IPS-11a (cell line): ENCODE measurements around the gene KIAA1217.
"Not testable (repeated sequence)": the region's sequence is repeated elsewhere in the genome, so short reads cannot be mapped to it uniquely, and the experiment has no call there.

ENCODE experiments used
- H3K4me3 ChIP-seq: one replicate; pipeline ENCODE4 v1.5.1; 2013; ENCODE audit warnings: low read depth, low read length, control low read depth

KIAA1217 gene

GRCh38 chr10:24462291-24462813 is 253.4 kb downstream of the KIAA1217 start:
- H3K4me3 ChIP-seq = no peak overlapping the region

DNA sequence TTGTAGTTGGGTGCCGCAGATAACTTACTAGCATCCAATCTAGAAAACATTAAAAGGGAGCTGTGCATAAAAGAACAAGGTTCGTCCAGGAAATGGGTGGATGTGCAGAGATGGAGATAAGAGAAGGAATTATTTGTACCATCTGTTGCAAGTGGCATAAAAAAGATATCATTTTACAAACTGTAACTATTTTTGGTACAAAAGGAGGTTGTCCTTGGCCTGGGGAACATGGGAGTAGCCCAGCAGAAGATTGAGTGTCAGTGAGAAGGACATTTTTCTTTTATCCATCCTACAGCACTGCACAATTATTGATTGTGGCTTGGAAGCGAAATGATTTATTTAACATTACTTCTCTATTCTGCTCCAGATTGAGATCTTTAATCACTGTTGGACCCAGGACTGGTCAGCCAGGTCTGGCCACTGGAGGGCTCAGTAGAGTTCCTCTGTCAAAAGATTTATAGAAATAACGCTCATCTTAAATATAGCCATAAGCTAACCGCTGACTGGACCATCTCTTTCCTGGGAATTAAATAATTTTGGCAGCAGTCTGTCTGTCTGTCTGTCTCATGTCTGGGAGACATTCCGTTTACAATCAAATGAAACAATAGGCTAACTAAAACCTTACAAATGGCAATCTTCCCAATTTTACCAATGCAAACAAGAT is 254.1 kb downstream of the KIAA1217 start:
- H3K4me3 ChIP-seq = no peak overlapping the region

DNA sequence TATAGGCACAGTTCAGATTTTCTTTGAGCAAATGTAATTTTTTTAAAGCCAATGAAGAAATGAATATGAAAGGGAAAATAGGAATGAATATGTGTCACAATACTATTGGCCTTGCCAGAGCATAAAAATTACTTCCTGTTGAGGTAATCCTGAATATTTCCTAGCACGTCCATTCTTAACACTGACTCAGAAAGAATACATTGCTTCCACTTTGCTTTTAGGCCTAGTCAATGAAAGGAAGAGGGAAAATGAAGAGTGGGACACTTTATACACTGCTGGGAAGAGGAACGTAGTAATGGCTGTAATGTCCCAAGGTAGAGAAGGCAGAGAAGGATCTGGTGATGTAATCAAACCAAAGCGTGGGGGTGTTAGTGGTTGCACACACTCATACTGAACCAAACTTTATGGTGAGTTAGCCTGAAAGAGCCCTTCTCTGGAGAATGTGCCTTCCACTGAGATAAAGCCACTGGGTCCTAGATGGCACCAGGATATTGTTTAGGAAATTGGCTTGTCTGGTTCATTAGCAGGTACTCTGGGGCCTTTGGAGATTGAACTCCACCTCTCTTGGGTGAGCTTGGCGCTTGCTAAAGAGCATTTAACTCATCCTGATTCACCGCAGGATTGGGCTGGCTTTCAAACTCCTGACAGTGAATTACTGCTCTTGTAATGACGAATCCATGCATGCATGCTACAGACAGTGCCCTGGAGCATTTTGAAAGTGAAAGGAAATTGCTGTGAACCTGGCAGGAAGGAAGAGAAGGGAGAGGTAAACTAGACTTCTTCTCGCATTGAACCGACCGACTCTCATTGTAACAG is 254.9 kb downstream of the KIAA1217 start:
- no peak overlapping the region for H3K4me3 ChIP-seq

- H3K4me3 ChIP-seq = no peak overlapping the region
Measured at GRCh38 chr10:24465124-24465874, 256.4 kb downstream of the KIAA1217 start.

GRCh38 chr10:24465891-24466818 is 257.2 kb downstream of the KIAA1217 start:
- H3K4me3 ChIP-seq = no peak overlapping the region

GRCh38 chr10:24467136-24467535 is 258.2 kb downstream of the KIAA1217 start:
- H3K4me3 ChIP-seq = no peak overlapping the region

- H3K4me3 ChIP-seq = no peak overlapping the region
Measured at GRCh38 chr10:24467605-24468004, 258.7 kb downstream of the KIAA1217 start.

DNA sequence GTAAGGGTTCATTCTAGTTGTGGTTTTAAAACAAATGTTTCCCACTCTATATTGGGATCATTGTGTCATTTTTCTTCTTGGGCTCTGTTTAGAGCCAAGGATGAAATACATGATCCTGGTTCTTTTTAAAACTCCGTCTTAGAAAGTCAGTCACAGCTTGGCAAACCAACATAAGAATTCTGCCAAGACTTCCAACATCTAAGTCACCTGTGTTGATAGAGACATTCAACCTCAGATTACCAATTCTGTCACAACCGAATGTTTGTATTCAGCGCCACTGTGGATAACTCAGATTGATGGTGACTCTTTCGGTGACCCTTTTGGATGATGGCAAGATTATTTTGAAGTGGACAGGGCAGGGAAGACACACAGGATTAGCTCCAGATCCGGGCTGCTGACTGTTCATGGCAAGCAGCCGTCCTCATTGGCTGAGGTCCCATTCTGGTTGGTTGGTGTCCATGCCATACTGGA is 259.4 kb downstream of the KIAA1217 start:
- no peak overlapping the region for H3K4me3 ChIP-seq

DNA sequence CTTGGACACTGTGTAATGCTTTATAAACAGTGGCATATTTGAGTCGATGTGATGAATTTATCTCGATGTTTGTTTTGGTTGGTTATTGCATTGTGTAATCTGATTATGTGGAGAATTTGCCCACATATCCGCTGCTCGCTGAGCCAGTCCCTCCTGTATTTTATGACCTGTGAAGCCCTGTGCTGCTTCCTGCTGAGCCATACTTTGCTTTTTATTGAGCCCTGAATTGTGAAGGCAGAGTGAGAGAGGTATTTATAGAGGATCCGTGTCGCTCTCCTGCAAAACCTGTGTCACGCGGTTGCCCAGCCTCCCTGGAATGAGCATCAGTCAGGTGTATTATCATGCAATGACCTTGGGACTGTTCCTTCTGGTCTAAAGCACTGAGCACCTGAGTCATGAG is 261.1 kb downstream of the KIAA1217 start:
- H3K4me3 ChIP-seq = no peak overlapping the region

DNA sequence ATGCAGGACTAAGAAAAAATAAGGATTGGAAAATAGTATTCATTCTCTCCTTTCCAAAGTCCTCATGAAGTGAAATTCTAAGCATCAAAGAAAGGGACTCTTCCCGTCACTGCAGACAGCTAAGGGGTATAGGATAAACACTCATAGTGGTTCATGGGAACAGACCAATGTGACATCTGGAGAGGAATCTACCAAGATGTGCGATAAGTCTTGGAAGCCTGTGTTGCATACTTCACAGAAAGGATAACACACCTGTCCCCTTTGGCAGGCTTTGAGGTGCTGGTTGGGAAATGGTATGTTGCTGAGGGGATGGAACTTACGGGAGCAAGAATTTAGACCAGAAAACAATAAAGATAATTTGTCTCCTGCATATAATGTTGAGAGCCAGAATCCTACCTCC is 266.7 kb downstream of the KIAA1217 start:
- no peak overlapping the region for H3K4me3 ChIP-seq

GRCh38 chr10:24476913-24477701 is 268.2 kb downstream of the KIAA1217 start:
- no peak overlapping the region for H3K4me3 ChIP-seq

- H3K4me3 ChIP-seq = no peak overlapping the region
Measured at GRCh38 chr10:24477915-24478314, 269.0 kb downstream of the KIAA1217 start.

DNA sequence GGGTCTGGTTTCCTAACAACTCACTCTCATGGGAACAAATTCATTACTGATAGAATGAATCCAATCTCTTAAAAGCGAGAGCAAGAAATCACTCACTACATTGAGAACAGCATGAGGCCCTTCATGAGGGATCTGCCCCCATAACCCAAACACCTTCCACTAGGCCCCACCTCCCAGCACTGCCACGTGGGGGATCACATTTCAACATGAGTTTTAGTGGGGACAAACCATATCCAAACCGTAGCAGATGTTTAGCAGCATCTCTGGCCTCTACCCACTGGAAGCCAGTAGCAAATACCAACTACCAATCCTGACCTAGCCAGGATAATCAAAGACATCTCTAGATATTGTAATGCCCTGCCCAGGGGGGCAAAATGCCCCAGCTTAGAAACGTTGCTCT is 270.9 kb downstream of the KIAA1217 start:
- no peak overlapping the region for H3K4me3 ChIP-seq

GRCh38 chr10:24480447-24480846 is 271.5 kb downstream of the KIAA1217 start:
- H3K4me3 ChIP-seq = no peak overlapping the region

DNA sequence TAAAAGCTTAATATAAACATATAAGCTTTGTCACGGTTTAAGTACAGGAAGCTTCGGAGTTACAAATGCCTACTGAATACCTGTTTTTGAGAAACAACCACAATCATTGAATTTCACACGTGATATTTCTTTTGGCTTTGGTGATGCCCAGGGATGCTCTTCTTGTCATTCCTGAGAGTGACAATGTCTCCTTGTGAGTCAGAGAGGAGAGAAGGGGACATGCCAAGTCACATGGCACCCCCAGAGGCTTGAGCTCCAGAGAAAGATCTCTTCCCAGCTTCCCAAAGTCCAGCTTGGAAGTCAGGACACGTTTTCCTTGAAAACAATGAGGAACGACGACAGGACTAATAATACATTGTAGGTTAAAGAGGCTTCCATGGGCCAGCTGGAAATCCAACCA is 272.3 kb downstream of the KIAA1217 start:
- H3K4me3 ChIP-seq = no peak overlapping the region

DNA sequence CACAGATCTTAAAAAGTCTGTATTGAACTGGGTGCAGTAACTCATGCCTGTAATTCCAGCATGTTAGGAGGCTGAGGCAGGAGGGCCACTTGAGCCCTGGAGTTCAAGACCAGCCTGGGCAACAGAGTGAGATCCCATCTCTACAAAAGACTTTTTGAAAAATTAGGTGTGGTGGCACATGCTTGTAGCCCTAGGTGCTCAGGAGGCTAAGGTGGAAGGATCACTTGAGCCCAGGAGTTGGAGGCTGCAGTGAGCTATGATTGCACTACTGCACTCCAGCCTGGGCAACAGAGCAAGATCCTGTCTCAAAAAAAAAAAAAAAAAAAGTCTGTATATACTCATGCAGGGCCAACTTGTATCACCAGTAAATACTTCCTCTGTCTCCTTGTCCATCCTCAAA is 273.8 kb downstream of the KIAA1217 start:
- not testable (repeated sequence) for H3K4me3 ChIP-seq

GRCh38 chr10:24483701-24484100 is 274.8 kb downstream of the KIAA1217 start:
- no peak overlapping the region for H3K4me3 ChIP-seq

GRCh38 chr10:24484771-24485170 is 275.8 kb downstream of the KIAA1217 start:
- H3K4me3 ChIP-seq = no peak overlapping the region

- no peak overlapping the region for H3K4me3 ChIP-seq
Measured at GRCh38 chr10:24485304-24485703, 276.4 kb downstream of the KIAA1217 start.

DNA sequence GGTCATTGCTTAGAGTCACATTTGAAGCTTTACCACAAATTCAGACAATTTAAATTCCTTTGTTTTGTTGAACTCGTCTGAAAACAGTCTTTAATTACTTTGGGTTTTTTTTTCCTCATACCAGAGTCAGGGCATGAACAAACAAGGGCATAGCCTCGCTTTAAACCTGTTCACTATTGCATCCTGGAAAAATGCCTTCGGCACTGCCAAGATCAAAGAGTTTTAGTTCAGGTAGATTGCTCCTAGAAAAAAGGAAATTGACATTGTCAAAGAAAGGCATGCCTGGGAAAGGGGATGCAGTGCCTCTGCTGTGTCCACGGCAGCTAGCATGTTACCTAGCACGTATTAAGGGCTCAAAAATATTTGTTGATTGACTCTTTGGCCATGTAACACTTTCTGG is 279.7 kb downstream of the KIAA1217 start:
- no peak overlapping the region for H3K4me3 ChIP-seq
